GM04503 (cell line): Measurements from ENCODE around the gene WDTC1.

Experiments used
- DNase-seq: peaks from one replicate; pipeline ENCODE4 v3.0.0-alpha.2; 2012; ENCODE audit warnings: low read depth

Gene WDTC1

DNA sequence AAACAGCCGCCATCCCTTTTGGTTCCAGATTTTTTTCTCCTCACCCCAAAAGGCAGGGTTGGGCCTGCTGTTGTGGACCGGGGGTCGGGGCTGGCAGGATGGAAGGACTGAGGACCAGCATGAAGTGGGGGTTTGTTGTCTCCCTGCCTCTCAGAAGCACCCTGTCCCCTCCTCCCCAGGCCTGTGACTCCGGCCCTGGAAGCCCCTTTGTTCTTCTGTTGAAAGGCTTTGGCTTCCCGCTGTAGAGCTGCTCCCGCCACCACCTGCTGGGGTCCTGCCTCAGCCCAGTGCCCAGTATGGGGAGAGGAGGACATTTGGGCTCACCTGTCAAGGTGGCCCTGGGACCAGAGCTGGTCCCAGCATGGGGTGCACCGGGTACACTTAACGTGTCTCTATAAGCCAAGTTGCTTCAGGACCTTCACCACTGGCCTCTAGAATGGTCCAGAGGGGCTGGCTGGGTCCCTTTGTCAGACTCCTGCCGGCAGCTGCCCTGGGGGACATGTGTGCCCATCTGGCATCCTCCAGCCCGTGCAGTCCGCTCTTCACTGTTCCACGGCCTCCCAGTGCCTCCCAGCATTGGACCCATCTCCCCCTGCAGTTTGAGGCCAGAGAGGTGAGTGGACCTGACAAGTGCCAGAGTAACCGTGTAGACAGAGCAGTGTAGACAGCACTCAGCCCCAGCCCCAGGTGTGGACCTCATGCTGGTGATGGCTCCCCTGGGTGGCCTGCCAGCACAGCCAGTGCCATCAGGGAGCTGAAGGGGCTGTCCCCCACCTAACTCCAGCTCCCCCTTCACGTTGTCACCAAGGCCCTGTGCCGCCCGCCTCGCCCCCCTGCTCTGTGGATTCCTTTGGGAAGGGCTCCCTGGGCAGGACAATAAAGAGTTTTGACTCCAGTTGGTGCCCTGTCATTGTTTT lies 101.3 kb downstream of the WDTC1 start:
- no peak for DNase-seq

GRCh38 chr1:27336756-27337155 lies 102.3 kb downstream of the WDTC1 start:
- no peak for DNase-seq

DNA sequence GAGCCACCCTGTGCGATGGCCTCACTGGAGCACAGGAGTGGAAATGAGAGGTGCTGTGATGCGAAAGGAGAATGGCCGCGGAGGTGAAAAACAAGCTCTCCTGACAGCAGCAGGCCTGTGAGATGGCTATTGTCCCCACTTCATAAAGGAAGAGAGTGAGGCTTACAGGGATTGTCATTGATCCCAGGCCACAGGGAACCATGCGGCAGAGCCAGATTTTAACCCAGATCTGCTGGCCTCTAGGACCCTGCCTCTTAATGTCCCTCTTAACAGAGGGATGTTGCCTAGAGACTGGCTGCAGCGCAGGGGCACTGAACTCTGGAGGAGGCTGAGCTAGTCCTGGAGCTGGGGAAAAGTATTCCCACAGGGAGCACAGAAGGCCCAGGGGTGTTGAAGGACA lies 104.3 kb downstream of the WDTC1 start:
- DNase-seq = no peak

- DNase-seq = no peak
Measured at GRCh38 chr1:27339213-27339612, 104.8 kb downstream of the WDTC1 start.

DNA sequence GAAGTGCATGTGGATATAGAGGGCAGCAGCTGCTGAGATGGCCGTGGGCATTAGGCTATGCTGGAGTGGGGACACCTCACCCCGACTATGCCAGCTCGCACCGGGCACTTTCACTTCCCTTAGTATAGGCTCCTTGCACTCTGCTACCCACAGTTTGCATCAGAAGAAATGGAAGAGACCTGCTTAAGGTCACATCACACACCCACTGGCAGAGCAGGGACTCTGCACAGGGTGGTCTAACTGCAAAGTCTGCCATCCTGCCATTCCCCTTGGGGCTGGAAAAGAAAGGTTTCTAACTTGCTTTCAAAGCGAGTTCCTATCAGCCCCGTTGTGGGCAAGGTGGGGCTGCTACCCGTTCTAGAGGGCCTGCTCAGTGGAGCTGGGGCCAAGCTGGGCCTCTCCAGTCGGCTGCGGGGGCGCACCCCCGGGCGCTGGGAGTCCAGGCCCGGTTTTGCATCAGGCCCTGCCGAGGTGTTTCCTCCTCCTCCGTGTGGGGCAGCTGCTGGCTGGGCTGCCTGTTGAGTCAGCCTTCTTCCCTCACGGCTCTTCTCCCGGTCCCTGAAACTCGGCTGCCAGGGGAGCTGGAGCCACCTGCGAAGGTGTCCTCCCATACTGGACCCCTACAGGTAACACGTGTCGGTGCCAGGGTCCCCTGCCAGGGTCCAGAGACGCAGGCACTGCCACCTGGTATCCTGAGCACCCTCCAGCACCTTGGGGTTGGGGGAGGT lies 107.3 kb downstream of the WDTC1 start, which contains the start of gene SYTL1:
Gene SYTL1, plus strand, starts transcription at position 498 of the 728 bp plus-strand sequence. CDS start 3,313 bp downstream, outside the sequence.
- DNase-seq = no peak

- DNase-seq = no peak
Measured at GRCh38 chr1:27342391-27342777, 108.0 kb downstream of the WDTC1 start.

DNA sequence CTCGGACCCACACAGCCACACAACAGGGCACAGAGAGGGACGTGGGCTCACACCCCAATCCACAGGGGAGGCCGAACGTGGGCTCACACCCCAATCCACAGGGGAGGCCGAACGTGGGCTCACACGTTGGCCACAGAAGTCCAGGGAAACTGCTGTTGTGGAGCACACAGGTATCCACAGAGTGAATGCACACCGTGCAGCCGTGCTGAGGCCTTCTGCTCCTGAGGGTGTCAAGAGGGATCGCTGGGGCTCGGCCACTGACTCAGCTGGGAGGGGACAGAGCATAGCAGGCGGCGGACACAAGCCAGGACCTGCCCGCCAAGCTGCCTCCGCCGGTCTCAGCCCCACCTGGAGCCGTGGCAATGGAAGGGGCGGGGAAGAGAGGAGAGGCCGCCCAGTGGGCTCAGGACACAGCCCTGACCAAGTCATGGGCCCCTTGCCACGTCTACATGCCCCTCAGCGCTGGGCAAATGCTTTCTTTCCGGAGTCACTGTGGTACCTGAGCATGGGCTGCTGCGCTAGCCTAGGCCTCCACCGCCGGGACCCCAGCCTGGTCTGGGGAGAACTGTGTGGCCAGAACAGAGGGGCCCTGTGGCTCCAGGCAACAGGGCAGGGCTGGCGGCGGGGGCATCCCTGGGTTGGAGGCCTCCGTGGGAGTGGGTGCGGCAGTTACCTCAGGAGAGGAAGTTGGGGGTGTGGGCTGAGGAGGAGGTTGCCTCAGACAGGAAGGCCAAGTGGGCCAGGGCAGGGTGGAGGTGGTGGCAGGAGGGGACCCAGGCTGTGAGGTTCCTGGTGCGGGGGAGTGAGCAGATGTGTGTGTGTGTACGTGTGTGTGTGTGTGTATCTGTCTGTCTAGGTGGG lies 108.6 kb downstream of the WDTC1 start:
- DNase-seq = no peak

DNA sequence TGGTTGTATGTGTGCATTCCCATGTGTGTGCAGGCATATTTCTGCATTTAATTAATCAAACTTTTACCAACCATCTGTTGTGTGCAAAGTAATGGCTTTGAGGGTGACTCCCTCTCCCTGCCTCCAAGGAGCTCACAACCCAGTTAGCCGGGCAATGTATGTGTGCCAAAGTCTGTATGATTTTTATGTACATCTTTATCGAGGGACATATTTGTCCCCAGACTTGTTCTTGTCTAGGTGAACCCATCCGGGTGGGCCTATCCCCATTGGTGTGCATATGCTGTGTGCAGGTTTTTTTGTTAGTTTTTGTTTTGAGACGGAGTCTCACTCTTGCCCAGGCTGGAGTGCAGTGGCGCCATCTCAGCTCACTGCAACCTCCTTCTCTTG lies 109.2 kb downstream of the WDTC1 start:
- no peak for DNase-seq

- DNase-seq = no peak
Measured at GRCh38 chr1:27345272-27345671, 110.8 kb downstream of the WDTC1 start.

GRCh38 chr1:27346357-27346756 lies 111.9 kb downstream of the WDTC1 start:
- DNase-seq = no peak

DNA sequence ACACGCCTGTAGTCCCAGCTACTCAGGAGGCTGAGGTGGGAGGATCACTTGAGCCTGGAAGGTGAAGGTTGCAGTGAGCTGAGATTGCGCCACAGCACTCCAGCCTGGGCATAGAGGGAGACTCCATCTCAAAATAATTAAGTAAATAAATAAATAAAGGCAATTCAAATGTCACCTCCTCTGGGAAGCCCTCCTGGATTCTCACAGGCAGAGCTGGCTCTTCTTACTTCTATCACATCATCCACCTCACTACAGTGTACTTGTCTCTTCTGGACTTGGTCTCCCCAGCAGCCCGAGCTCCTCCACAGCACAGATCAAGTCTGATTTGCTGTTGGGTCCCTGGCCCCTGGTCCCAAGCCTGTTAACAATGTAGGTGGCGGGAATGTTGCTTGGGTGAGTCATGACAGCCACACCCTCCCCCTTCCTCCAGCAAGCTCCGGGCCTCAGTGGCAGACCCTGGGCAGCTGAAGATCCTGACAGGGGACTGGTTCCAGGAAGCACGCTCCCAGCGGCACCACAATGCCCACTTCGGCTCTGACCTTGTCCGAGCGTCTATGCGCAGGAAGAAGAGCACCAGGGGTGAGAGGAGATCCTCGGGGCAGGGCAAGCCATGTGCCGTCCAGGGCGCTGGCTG lies 112.7 kb downstream of the WDTC1 start:
- no peak for DNase-seq

DNA sequence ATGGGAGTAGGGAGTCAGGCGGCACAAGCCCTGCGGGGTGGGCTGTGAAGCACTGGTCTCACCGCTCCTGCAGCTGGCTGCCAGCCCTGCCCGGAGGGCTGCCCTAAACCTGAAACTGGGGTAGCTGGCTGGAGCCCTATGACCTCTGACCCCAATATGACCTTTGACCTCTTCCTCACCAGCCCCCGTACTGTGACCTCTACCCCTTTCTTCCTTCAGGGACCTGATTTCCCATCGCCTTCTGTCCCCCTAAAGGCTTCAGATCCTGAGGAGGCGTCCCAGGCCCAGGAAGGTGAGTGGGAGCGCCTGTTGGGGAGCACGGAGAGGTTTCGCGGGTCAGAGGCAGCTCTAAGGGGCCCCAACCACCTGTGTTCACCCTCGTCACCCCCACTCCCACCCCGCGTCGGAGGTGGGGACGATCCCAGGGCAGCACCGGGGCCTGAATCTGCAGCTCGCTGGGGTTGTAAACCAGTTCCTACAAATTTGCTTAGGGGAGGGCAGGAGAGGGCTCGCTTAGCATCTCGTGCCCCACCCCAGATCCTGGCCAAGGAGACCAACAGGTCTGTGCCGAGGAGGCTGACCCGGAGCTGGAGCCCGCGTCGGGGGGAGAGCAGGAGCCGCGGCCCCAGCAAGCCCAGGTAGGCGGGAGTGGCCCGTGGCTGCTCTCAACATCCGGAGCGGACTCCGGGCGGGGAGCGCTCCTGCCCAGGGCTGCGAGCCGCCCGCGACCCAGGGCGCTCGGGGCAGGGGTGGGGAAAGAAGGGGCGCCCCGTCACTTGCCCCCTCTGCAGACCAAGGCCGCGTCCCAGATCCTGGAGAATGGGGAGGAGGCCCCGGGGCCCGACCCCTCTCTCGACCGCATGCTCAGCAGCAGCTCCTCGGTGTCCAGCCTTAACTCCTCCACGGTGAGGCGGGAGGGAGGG lies 114.7 kb downstream of the WDTC1 start:
- DNase-seq = no peak

GRCh38 chr1:27349784-27350662 lies 115.6 kb downstream of the WDTC1 start:
- no peak for DNase-seq

- DNase-seq = no peak
Measured at GRCh38 chr1:27350663-27351540, 116.5 kb downstream of the WDTC1 start.

- no peak for DNase-seq
Measured at GRCh38 chr1:27351541-27352107, 117.2 kb downstream of the WDTC1 start.

- no peak for DNase-seq
Measured at GRCh38 chr1:27353166-27353565, 118.7 kb downstream of the WDTC1 start.

DNA sequence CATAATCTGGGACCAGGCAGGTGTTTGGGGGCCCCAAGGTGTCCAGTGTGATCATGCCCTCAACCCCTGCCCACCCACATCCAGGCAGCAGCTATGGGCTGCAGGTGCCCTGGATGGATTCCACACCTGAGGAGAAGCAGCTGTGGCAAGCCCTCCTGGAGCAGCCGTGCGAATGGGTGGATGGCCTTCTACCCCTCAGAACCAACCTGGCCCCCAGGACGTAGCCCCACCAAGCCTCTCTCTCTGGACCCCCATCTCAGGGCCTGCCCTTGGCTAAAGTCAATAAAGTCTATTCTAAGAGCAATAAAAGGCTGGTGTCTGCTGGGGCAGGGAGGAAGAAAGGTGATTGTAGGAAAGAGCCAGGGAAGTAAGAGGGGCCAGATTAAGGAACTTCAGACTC lies 119.2 kb downstream of the WDTC1 start:
- DNase-seq = no peak

GRCh38 chr1:27355683-27356082 lies 121.3 kb downstream of the WDTC1 start:
- DNase-seq = no peak
